GM19193 (cell line): ENCODE data around the gene KRT37.

Experiments
- POLR2A ChIP-seq: IDR thresholded peaks from 4 replicates; pipeline ENCODE4 v1.6.1; 2011; ENCODE audit not compliant: insufficient read depth, insufficient read length; ENCODE audit errors: extremely low read depth

Gene KRT37

GRCh38 chr17:41417127-41417526 is 7.3 kb downstream of the KRT37 start:
- TF ChIP-seq POLR2A: no peak

DNA sequence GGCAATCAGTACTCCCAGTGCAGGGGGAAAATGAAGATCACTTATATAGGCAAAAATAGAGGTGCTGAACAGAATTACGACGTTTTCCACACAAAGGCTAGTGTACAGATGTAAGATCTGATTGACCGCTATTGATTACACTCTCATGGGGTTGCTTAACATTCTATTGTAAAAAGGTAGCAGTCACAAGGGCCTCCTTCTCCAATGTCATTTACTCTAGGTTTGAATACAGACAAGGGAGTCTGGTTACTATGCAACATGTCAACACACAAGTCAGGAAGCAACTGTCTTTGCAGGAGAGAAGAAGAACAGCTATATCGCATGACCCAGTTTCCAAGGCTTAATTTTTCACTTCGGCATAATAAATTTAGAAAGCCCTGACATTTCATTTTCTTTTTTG is 7.9 kb downstream of the KRT37 start:
- no peak for TF ChIP-seq POLR2A

- no peak for TF ChIP-seq POLR2A
Measured at GRCh38 chr17:41415833-41416335, 8.5 kb downstream of the KRT37 start.

DNA sequence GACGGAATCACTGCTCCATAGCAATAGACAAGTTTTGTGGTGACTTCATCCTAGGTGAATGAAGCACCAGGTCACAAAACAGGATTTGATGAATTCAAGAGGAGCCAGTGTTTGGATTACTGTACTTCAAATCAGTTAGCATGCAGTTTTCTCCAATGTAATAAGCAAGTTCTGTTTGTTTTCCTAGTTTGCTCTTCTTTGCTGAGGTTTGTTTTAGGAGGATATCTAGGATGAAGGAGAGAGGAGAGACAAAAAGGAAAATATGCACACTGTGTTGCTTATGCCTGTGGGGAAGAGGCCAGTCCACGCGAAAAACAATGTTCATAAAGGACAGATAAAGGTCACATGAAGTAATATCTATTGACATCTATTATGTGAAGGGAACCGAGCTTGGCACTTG is 9.0 kb downstream of the KRT37 start:
- TF ChIP-seq POLR2A: no peak

DNA sequence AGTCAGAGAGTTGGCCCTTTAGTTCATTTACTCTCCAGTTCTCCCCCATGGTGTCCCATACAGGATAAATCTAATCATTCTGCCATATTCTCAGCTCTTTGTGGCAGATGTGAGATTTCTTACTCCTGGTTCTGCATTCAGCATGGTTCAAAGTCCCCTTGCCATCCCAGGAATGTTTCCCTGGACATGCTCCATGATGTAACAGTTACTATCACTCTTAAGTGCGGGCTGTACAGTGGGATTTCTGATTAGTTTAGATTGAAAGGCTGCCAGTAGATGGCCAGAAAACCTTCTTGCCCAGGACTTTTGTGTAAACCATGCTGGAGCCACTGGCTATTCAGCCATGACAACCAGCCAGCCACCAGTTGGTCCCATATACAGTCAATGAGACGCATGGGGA is 10.4 kb downstream of the KRT37 start:
- TF ChIP-seq POLR2A: no peak

- TF ChIP-seq POLR2A: no peak
Measured at GRCh38 chr17:41413353-41413957, 10.9 kb downstream of the KRT37 start.

DNA sequence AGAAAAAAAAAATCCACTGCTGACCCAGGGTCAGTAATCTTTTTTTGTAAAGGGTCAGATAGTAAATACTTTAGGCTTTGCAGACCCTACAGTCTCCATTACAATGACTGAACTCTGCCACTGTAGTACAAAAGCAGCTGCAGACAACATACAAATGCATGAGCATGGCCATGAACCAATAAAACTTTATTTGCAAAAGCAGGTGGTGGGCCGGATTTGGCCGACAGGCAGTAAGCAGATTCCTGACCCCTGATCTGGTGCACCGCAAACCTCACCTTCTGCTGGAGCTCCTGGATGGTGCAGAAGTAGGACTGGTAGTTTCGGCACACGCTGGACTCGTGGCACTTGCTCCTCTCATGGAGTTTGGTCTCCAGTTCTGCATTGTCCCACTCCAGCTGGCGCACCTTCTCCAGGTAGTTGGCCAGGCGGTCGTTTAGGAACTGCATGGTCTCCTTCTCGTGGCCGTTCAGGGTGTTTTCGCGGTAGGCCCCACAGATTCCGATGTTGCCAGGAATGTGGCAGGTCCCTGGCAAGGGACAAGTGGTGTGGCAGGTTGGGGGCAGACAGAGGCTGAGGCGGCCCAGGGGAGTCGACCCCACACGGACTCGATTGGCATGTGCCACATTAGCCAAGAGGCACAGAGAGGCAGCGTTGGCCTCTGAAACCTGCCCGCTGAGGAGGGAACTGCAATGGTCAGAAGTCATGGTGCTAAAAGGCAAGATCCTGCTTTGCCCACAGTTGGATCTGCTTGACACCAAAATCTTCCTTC is 13.1 kb downstream of the KRT37 start:
- no peak for TF ChIP-seq POLR2A

- TF ChIP-seq POLR2A: no peak
Measured at GRCh38 chr17:41407226-41407625, 17.2 kb downstream of the KRT37 start.

DNA sequence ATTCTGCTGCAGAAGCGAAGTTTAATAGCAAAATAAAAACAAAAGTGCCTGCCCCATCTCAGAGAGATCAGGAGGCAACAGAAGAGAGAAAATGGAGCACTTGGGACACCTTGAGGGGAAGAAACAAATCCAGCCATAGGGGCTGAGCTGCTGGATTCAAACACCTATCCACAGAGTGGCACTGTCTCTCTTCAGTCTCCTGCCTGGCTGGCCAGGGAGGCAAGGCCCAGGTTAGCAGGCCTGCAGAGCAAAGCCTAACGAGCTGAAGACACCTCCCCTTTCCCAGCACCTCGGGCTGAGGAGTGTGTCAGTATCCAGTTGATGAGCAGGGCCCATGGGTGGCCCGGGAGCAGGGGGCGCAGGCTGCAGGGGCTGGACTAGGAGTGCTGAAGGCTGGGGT is 18.2 kb downstream of the KRT37 start:
- TF ChIP-seq POLR2A: no peak

- TF ChIP-seq POLR2A: no peak
Measured at GRCh38 chr17:41404024-41404671, 20.2 kb downstream of the KRT37 start.

GRCh38 chr17:41403404-41404023 is 20.9 kb downstream of the KRT37 start:
- no peak for TF ChIP-seq POLR2A

GRCh38 chr17:41402161-41402560 is 22.2 kb downstream of the KRT37 start:
- no peak for TF ChIP-seq POLR2A

DNA sequence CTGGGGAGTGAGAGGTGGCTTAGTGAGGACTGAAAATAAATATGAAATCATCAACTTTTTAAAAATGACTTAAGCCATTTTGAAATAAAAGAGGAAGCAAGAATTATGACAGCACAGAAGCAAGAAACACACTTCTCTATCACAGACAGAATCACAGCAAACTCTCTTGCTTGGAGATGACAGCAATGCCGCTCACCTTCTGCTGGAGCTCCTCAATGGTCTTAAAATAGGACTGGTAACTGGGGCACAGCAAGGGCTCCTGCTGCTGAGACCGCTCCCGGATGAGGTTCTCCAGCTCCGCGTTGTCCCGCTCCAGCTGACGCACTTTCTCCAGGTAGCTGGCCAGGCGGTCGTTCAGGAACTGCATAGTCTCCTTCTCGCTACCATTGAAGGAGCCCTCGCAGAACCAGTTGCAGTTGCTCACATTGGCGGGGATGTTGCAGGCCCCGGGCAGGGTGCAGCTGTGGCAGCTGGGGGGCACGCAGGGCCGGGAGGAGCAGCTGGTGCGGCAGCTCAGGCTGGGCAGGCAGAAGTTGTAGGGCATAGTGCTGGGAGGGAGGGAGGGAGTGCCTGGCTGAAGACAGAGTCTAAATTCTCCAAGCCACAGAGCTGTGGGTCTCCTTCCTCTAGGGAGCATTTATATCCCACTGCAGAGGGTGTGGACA is 27.3 kb downstream of the KRT37 start, which contains the start of gene KRT31:
Gene KRT31 (minus strand): TSS at position 613 of the 665 bp plus-strand sequence. CDS start 69 bp downstream, at position 544.
- no peak for TF ChIP-seq POLR2A

DNA sequence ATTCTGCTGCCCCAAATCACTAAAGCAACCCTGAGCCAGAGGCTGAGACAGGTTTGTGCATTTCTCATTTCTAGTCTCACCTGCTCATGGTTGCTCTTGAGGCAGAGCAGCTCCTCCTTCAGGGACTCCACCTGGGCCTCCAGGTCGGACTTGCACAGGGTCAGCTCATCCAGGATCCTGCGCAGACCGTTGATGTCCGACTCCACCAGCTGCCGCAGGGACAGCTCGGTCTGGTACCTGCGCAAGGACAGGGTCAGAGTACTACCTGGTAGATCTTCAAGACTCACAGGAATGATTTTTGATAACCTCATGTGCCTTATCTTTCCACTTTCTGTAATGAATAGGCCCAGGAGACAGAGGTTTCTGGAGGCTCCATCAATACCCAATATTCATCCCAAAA is 28.0 kb downstream of the KRT37 start:
- no peak for TF ChIP-seq POLR2A

GRCh38 chr17:41395611-41396010 is 28.8 kb downstream of the KRT37 start:
- no peak for TF ChIP-seq POLR2A

GRCh38 chr17:41394254-41394996 is 30.0 kb downstream of the KRT37 start:
- no peak for TF ChIP-seq POLR2A
